Liver (tissue), 9 donors: ENCODE results near the gene CTU1. TPM values are rescaled to one million over a fixed set of nuclear protein-coding genes. Genes with fewer than 3 reads are reported as not detected.

Experiments used
- DNase-seq: peaks from one replicate; pipeline ENCODE4 v3.0.0-alpha.2; 2017; ENCODE audit warnings: low spot score
- H3K27ac ChIP-seq, 2 donors: one replicate each; pipeline ENCODE4 v1.7.0; 2013; ENCODE audit warnings: inconsistent platforms in 2 of 2, low read length in 2 of 2, control low read depth in 1 of 2, low read depth in 1 of 2, mild to moderate bottlenecking in 1 of 2
- H3K27me3 ChIP-seq, 4 donors: one replicate each; pipeline versions ENCODE4 v1.6.1 to v1.7.0; 2013; ENCODE audit warnings: low read length in 3 of 4, inconsistent platforms in 1 of 4, mild to moderate bottlenecking in 1 of 4, moderate library complexity in 1 of 4; ENCODE audit not compliant: control insufficient read depth in 4 of 4, insufficient read depth in 4 of 4
- H3K36me3 ChIP-seq, 4 donors: one replicate each; pipeline versions ENCODE4 v1.6.1 to v1.7.0; 2013; ENCODE audit warnings: low read length in 3 of 4, mild to moderate bottlenecking in 3 of 4, low read depth in 1 of 4, moderate library complexity in 1 of 4; ENCODE audit not compliant: control insufficient read depth in 4 of 4, insufficient read depth in 3 of 4
- H3K4me1 ChIP-seq, 4 donors: one replicate each; pipeline versions ENCODE4 v1.6.1 to v1.7.0; 2013; ENCODE audit warnings: low read length in 3 of 4, mild to moderate bottlenecking in 3 of 4, moderate library complexity in 1 of 4; ENCODE audit not compliant: control insufficient read depth in 4 of 4, insufficient read depth in 4 of 4
- H3K4me3 ChIP-seq, 3 donors: one replicate each; pipeline versions ENCODE4 v1.6.1 to v1.7.0; 2013; ENCODE audit warnings: low read length in 3 of 3, control low read depth in 1 of 3, low read depth in 1 of 3, mild to moderate bottlenecking in 1 of 3
- H3K9ac ChIP-seq, 2 donors: one replicate each; pipeline ENCODE4 v1.7.0; 2013; ENCODE audit warnings: low read length in 2 of 2, mild to moderate bottlenecking in 2 of 2, moderate library complexity in 2 of 2, control low read depth in 1 of 2, low read depth in 1 of 2
- H3K9me3 ChIP-seq, 4 donors: one replicate each; pipeline versions ENCODE4 v1.6.1 to v1.7.0; 2013; ENCODE audit warnings: low read length in 3 of 4; ENCODE audit not compliant: control insufficient read depth in 4 of 4
- EGR1 ChIP-seq, 2 donors: IDR thresholded peaks; 2 replicates each; pipeline ENCODE4 v1.6.1; 2016 to 2018; ENCODE audit warnings: antibody characterized with exemption in 2 of 2, low read depth in 2 of 2
- MAX ChIP-seq: IDR thresholded peaks from 2 replicates; pipeline ENCODE4 v1.6.1; 2016; ENCODE audit warnings: antibody characterized with exemption
- NR2F2 ChIP-seq: IDR thresholded peaks from 2 replicates; pipeline ENCODE4 v1.6.1; 2016; ENCODE audit warnings: antibody characterized with exemption
- RAD21 ChIP-seq, 2 donors: IDR thresholded peaks; 2 replicates each; pipeline ENCODE4 v1.6.1; 2016; ENCODE audit warnings: antibody characterized with exemption in 2 of 2, mild to moderate bottlenecking in 2 of 2
- REST ChIP-seq: IDR thresholded peaks from 2 replicates; pipeline ENCODE4 v1.6.1; 2016; ENCODE audit warnings: antibody characterized with exemption, mild to moderate bottlenecking
- RXRA ChIP-seq, 2 donors: IDR thresholded peaks; 2 replicates each; pipeline ENCODE4 v1.6.1; 2017 to 2018; ENCODE audit warnings: antibody characterized with exemption in 2 of 2, mild to moderate bottlenecking in 1 of 2
- SP1 ChIP-seq: IDR thresholded peaks from 2 replicates; pipeline ENCODE4 v1.6.1; 2018; ENCODE audit warnings: antibody characterized with exemption, mild to moderate bottlenecking
- TAF1 ChIP-seq: conservative IDR thresholded peaks from 2 replicates; pipeline ENCODE4 v1.6.1; 2016; ENCODE audit warnings: antibody characterized with exemption, mild to moderate bottlenecking
- WGBS: extraction: QIAGEN DNeasy Blood & Tissue Kit; methylation state at CpG from one replicate; pipeline ENCODE4 v1.1.7; 2013; 5-methylcytosine and 5-hydroxymethylcytosine counted together
- polyA plus RNA-seq, 2 donors: library from polyadenylated mRNA; stranded (reverse) in 1 of 2; unstranded in 1 of 2; fragments of 200-250 nt in 1 of 2; fragments of >200 nt in 1 of 2; fragmentation: Nextera tagmentation in 1 of 2; extraction: Ambion mirVana in 1 of 2; gene quantifications; one replicate each; pipeline versions ENCODE4 v1.2.1 to v1.2.3, GENCODE V29; 2013 to 2015
- total RNA-seq, 2 donors: library from RNA; depleted of rRNA; stranded (reverse); fragments of >200 nt; gene quantifications; one replicate each; pipeline ENCODE4 v1.2.3, GENCODE V29; 2014
- TF ChIP-seq, protein P1 (sequence below): fragments of 150-350 bp; IDR thresholded peaks from 2 replicates; pipeline ENCODE4 v1.5.1; 2017; ENCODE audit warnings: improper control_type of control experiment, low read depth, low read length; ENCODE audit not compliant: missing input control
- TF ChIP-seq, protein P2 (sequence below): IDR thresholded peaks from 2 replicates; pipeline ENCODE4 v1.6.1; 2016; ENCODE audit warnings: antibody characterized with exemption
- donor health status: healthy.
- donor health status: healthy.
- donor health status: healthy.
- donor health status: healthy.
- donor health status: healthy.

Gene CTU1
- total and polyA plus RNA-seq, 4 donors: 0.19 to 3.7 (median 2.5) TPM

DNA sequence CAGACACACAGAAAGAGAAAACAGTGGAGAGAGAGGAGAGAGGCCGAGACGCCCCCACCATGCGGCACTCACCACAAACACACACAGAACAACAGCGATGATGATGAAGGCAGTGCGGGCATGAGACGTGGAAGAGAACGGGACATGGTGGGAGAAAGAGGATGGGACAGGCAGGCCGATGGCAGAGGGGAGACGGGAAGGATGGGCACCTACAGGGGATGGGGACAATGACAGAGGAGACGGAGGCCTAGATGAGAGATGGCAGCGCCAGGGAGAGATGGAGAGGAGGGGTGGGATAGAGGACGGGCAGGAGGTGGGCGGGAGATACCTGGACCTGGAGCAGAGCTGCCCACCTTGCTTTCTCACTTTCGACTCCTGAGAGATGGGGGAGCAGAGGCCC lies 24.4 kb downstream of the CTU1 start (continued):
- TF ChIP-seq, protein P1, sequence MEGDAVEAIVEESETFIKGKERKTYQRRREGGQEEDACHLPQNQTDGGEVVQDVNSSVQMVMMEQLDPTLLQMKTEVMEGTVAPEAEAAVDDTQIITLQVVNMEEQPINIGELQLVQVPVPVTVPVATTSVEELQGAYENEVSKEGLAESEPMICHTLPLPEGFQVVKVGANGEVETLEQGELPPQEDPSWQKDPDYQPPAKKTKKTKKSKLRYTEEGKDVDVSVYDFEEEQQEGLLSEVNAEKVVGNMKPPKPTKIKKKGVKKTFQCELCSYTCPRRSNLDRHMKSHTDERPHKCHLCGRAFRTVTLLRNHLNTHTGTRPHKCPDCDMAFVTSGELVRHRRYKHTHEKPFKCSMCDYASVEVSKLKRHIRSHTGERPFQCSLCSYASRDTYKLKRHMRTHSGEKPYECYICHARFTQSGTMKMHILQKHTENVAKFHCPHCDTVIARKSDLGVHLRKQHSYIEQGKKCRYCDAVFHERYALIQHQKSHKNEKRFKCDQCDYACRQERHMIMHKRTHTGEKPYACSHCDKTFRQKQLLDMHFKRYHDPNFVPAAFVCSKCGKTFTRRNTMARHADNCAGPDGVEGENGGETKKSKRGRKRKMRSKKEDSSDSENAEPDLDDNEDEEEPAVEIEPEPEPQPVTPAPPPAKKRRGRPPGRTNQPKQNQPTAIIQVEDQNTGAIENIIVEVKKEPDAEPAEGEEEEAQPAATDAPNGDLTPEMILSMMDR: no peak
- TF ChIP-seq MAX: no peak
- no peak for TF ChIP-seq RAD21 (IDR thresholded peaks at IDR 0.05)
- TF ChIP-seq EGR1 (IDR thresholded peaks at IDR 0.05; ENCODE audit: low read depth in 2 of 2): no peak

DNA sequence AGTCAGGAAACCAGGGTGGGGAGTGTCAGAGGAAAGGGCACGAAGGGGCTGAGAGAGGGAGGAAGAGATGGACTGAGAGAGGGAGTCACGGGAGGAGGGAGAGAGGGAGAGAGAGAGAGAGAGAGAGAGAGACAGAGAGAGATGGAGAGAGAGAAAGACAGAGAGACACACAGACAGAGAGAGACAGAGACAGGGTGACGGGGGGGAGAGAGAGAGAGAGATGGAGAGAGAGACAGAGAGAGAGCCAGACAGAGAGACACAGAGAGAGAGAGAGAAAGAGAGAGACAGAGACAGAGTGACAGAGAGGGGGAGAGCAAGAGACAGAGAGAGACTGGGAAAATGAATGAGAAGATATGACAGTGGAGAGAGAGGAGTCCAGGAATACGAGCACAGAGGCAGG lies 25.0 kb downstream of the CTU1 start:
- DNase-seq: no peak
- Histone ChIP-seq H3K4me1 (no peaks in the 10 kb centered on the region), H3K27ac (no peak overlapping the region), H3K4me3 (no peak overlapping the region), H3K27me3 (peaks cover 0 to 5% (median 0%) of the 10 kb centered on the region in 4 donors), H3K36me3 (no peaks in the 10 kb centered on the region), H3K9ac (no peak overlapping the region), H3K9me3 (no peaks in the 10 kb centered on the region)
- 35% methylated on average over 4 of the region's 4 CpGs for WGBS
- TF ChIP-seq RAD21 (IDR thresholded peaks at IDR 0.05) (no peak), TAF1 (no peak), REST (no peak)

- TF ChIP-seq NR2F2: no peak
- TF ChIP-seq TAF1: no peak
- no peak for TF ChIP-seq RXRA (IDR thresholded peaks at IDR 0.05)
- TF ChIP-seq, protein P2, sequence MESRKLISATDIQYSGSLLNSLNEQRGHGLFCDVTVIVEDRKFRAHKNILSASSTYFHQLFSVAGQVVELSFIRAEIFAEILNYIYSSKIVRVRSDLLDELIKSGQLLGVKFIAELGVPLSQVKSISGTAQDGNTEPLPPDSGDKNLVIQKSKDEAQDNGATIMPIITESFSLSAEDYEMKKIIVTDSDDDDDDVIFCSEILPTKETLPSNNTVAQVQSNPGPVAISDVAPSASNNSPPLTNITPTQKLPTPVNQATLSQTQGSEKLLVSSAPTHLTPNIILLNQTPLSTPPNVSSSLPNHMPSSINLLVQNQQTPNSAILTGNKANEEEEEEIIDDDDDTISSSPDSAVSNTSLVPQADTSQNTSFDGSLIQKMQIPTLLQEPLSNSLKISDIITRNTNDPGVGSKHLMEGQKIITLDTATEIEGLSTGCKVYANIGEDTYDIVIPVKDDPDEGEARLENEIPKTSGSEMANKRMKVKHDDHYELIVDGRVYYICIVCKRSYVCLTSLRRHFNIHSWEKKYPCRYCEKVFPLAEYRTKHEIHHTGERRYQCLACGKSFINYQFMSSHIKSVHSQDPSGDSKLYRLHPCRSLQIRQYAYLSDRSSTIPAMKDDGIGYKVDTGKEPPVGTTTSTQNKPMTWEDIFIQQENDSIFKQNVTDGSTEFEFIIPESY: no peak
- no peak for TF ChIP-seq SP1
- Histone ChIP-seq H3K4me1 (no peaks in the 10 kb centered on the region), H3K27me3 (peaks cover 0 to 5% (median 0%) of the 10 kb centered on the region in 4 donors), H3K9me3 (no peaks in the 10 kb centered on the region), H3K27ac (no peak within 1 kb of the TSS), H3K36me3 (no peaks in the 10 kb centered on the region), H3K4me3 (no peak within 1 kb of the TSS), H3K9ac (no peak within 1 kb of the TSS)
- 37% methylated on average over 7 of the region's 7 CpGs for WGBS
- no peak for DNase-seq
Observed at GRCh38 chr19:51082611-51083010, 25.6 kb downstream of the CTU1 start, which contains the start of gene KLK14. TSS of gene KLK14 (minus strand) at chr19:51082887. CDS start at chr19:51082614, 273 bp downstream.
